ENCODE results near the gene COL5A2.

Gene COL5A2

GRCh38 chr2:189008555-189009262 lies 170.9 kb downstream of the COL5A2 start:
- H3K36me3 ChIP-seq (ENCODE audit: control insufficient read depth, insufficient read depth, low read length): no peaks in the 10 kb centered on the region; the same call in 1 of the 2 replicates
- H3K9me3 ChIP-seq (ENCODE audit: control insufficient read depth, insufficient read depth, low read depth, low read length): no peaks in the 10 kb centered on the region
- no peak overlapping the region for H3K9ac ChIP-seq (ENCODE audit: low read length)
- no peaks in the 10 kb centered on the region for H3K27me3 ChIP-seq (ENCODE audit: control insufficient read depth, insufficient read depth, low read length)
- H3K4me3 ChIP-seq (ENCODE audit: low read depth, low read length): no peak overlapping the region
- no peak overlapping the region for H3K27ac ChIP-seq (ENCODE audit: low read depth, low read length)
- H3K4me1 ChIP-seq (ENCODE audit: control insufficient read depth, insufficient read depth, low read length): no peaks in the 10 kb centered on the region

- Histone ChIP-seq H3K9ac (ENCODE audit: low read length) (no peak overlapping the region), H3K4me1 (ENCODE audit: control insufficient read depth, insufficient read depth, low read length) (no peaks in the 10 kb centered on the region), H3K27ac (ENCODE audit: low read depth, low read length) (no peak overlapping the region), H3K9me3 (ENCODE audit: control insufficient read depth, insufficient read depth, low read depth, low read length) (no peaks in the 10 kb centered on the region), H3K4me3 (ENCODE audit: low read depth, low read length) (no peak overlapping the region), H3K36me3 (ENCODE audit: control insufficient read depth, insufficient read depth, low read length) (no peaks in the 10 kb centered on the region), H3K27me3 (ENCODE audit: control insufficient read depth, insufficient read depth, low read length) (no peaks in the 10 kb centered on the region)
These were observed 177.5 kb downstream of the COL5A2 start for GRCh38 chr2:189002079-189002478.

DNA sequence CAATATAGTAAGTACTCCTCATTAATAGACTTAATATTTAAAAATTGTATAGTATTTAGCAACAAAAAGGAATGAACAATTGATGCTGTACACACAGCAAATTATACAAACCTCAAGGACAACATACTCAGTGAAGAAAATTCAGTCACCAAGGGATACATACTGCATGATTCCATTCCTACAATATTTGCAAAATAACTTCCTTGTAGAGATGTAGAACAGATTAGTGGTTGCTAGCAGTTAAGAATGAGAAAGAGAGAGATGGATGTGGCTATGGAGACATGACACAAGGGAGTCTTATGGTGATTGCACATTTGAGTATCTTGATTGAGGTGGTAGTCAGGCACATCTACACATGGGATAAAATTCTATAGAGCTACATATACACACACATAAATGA lies 179.3 kb downstream of the COL5A2 start:
- no peak overlapping the region for H3K9ac ChIP-seq (ENCODE audit: low read length)
- no peaks in the 10 kb centered on the region for H3K4me1 ChIP-seq (ENCODE audit: control insufficient read depth, insufficient read depth, low read length)
- H3K4me3 ChIP-seq (ENCODE audit: low read depth, low read length): no peak overlapping the region
- H3K27me3 ChIP-seq (ENCODE audit: control insufficient read depth, insufficient read depth, low read length): no peaks in the 10 kb centered on the region
- no peaks in the 10 kb centered on the region for H3K9me3 ChIP-seq (ENCODE audit: control insufficient read depth, insufficient read depth, low read depth, low read length)
- no peaks in the 10 kb centered on the region for H3K36me3 ChIP-seq (ENCODE audit: control insufficient read depth, insufficient read depth, low read length)
- H3K27ac ChIP-seq (ENCODE audit: low read depth, low read length): no peak overlapping the region

- H3K9ac ChIP-seq (ENCODE audit: low read length): no peak overlapping the region
- H3K36me3 ChIP-seq (ENCODE audit: control insufficient read depth, insufficient read depth, low read length): no peaks in the 10 kb centered on the region; the same call in 1 of the 2 replicates
- no peaks in the 10 kb centered on the region for H3K27me3 ChIP-seq (ENCODE audit: control insufficient read depth, insufficient read depth, low read length)
- no peaks in the 10 kb centered on the region for H3K4me1 ChIP-seq (ENCODE audit: control insufficient read depth, insufficient read depth, low read length)
- H3K4me3 ChIP-seq (ENCODE audit: low read depth, low read length): no peak overlapping the region
- H3K9me3 ChIP-seq (ENCODE audit: control insufficient read depth, insufficient read depth, low read depth, low read length): no peaks in the 10 kb centered on the region
- no peak overlapping the region for H3K27ac ChIP-seq (ENCODE audit: low read depth, low read length)
These were observed 182.3 kb downstream of the COL5A2 start for GRCh38 chr2:188997263-188997662.

DNA sequence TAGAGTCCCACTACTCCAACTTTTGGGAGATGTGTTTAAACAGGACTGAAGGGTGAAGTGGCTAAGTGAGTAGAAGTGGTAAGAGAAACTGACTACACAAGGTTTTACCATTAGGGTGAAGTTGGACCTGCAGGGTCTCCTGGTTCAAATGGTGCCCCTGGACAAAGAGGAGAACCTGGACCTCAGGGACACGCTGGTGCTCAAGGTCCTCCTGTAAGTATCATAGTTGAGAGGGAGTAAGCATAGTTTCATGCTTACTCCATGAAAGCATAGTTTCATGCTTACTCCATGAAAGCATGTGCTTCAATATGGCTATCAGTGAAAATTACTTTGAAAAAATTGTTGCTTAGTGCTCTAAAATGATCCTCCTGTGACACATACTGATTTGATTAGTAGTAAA lies 186.3 kb downstream of the COL5A2 start:
- Histone ChIP-seq H3K27ac (ENCODE audit: low read depth, low read length) (no peak overlapping the region), H3K9ac (ENCODE audit: low read length) (no peak overlapping the region), H3K4me3 (ENCODE audit: low read depth, low read length) (no peak overlapping the region), H3K27me3 (ENCODE audit: control insufficient read depth, insufficient read depth, low read length) (no peaks in the 10 kb centered on the region), H3K9me3 (ENCODE audit: control insufficient read depth, insufficient read depth, low read depth, low read length) (no peaks in the 10 kb centered on the region), H3K36me3 (ENCODE audit: control insufficient read depth, insufficient read depth, low read length) (no peaks in the 10 kb centered on the region; the same call in 1 of the 2 replicates), H3K4me1 (ENCODE audit: control insufficient read depth, insufficient read depth, low read length) (no peaks in the 10 kb centered on the region)

GRCh38 chr2:188986839-188987238 lies 192.7 kb downstream of the COL5A2 start:
- no peak overlapping the region for H3K9ac ChIP-seq (ENCODE audit: low read length)
- H3K36me3 ChIP-seq (ENCODE audit: control insufficient read depth, insufficient read depth, low read length): no peaks in the 10 kb centered on the region
- H3K27ac ChIP-seq (ENCODE audit: low read depth, low read length): no peak overlapping the region

GRCh38 chr2:188984680-188985079 lies 194.9 kb downstream of the COL5A2 start:
- no peak overlapping the region for H3K27ac ChIP-seq (ENCODE audit: low read depth, low read length)
- H3K4me1 ChIP-seq (ENCODE audit: control insufficient read depth, insufficient read depth, low read length): no peaks in the 10 kb centered on the region
- no peak overlapping the region for H3K9ac ChIP-seq (ENCODE audit: low read length)
- no peaks in the 10 kb centered on the region for H3K27me3 ChIP-seq (ENCODE audit: control insufficient read depth, insufficient read depth, low read length)
- no peak overlapping the region for H3K4me3 ChIP-seq (ENCODE audit: low read depth, low read length)
- H3K9me3 ChIP-seq (ENCODE audit: control insufficient read depth, insufficient read depth, low read depth, low read length): no peaks in the 10 kb centered on the region
- no peaks in the 10 kb centered on the region for H3K36me3 ChIP-seq (ENCODE audit: control insufficient read depth, insufficient read depth, low read length)

More at GRCh38 chr2:188986839-188987238, 192.7 kb downstream of the COL5A2 start:
- H3K9me3 ChIP-seq (ENCODE audit: control insufficient read depth, insufficient read depth, low read depth, low read length): no peaks in the 10 kb centered on the region
- no peaks in the 10 kb centered on the region for H3K27me3 ChIP-seq (ENCODE audit: control insufficient read depth, insufficient read depth, low read length)
- no peaks in the 10 kb centered on the region for H3K4me1 ChIP-seq (ENCODE audit: control insufficient read depth, insufficient read depth, low read length)
- no peak overlapping the region for H3K4me3 ChIP-seq (ENCODE audit: low read depth, low read length)

DNA sequence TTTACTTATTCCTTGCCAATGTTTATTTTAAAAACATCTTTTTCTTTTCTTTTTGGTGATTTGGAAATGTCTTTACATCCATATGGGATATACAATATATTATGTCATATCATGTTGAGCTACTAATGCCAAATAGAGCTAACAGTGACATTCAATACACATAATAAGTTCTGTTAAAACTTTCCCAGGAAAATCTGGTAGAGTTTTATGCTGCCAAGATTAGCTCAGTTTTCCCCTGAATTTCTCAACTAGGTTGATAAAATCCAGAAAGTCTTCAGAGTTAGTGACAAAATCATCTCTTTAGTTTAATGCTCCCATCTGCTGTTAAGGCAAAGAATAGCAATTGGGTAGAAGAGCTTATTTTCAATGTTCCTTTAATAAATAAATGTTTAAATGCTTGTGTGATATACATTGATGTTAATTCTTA lies 195.5 kb downstream of the COL5A2 start:
- H3K4me3 ChIP-seq (ENCODE audit: low read depth, low read length): no peak overlapping the region
- H3K4me1 ChIP-seq (ENCODE audit: control insufficient read depth, insufficient read depth, low read length): no peaks in the 10 kb centered on the region
- no peak overlapping the region for H3K27ac ChIP-seq (ENCODE audit: low read depth, low read length)
- H3K27me3 ChIP-seq (ENCODE audit: control insufficient read depth, insufficient read depth, low read length): no peaks in the 10 kb centered on the region
- no peaks in the 10 kb centered on the region for H3K36me3 ChIP-seq (ENCODE audit: control insufficient read depth, insufficient read depth, low read length)
- H3K9me3 ChIP-seq (ENCODE audit: control insufficient read depth, insufficient read depth, low read depth, low read length): no peaks in the 10 kb centered on the region
- no peak overlapping the region for H3K9ac ChIP-seq (ENCODE audit: low read length)

DNA sequence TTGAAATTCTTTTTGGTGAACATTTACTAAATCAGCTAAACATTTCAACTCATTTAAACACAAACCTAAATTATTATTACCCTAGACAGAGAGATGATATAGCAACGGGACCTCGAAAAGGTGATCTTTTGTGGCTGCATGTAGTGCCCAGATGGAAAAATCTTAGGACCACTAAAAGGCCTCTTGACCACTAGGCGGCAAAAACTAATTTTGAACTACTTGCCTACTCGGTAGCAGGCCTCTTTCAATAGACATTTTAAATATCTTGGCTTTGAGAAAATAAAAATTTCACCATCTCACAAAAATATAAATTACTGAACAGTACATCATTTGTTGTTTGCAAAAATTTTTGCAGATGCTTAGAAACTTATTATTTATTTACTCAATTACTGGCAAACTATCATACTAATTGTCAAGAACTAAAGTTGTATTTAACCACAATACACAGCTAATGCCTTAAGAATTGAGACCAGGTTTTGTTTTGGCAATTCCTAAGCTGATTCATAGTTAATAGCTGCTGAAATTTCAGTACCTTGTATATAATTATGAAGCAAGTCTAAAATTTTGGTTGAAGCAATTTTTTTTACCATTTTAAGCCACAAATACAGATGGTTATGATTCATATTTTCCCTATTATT lies 196.0 kb downstream of the COL5A2 start:
- no peak overlapping the region for H3K9ac ChIP-seq (ENCODE audit: low read length)
- no peaks in the 10 kb centered on the region for H3K27me3 ChIP-seq (ENCODE audit: control insufficient read depth, insufficient read depth, low read length)
- no peak overlapping the region for H3K4me3 ChIP-seq (ENCODE audit: low read depth, low read length)
- H3K27ac ChIP-seq (ENCODE audit: low read depth, low read length): no peak overlapping the region
- no peaks in the 10 kb centered on the region for H3K9me3 ChIP-seq (ENCODE audit: control insufficient read depth, insufficient read depth, low read depth, low read length)
- H3K4me1 ChIP-seq (ENCODE audit: control insufficient read depth, insufficient read depth, low read length): no peaks in the 10 kb centered on the region
- H3K36me3 ChIP-seq (ENCODE audit: control insufficient read depth, insufficient read depth, low read length): no peaks in the 10 kb centered on the region
